HCT116 (cell line): ENCODE data around the gene HOXD1. TPM values are rescaled to one million over a fixed set of nuclear protein-coding genes. Genes with fewer than 3 reads are reported as not detected.

Experiments used
- ATAC-seq: fragments of 200-7000 bp; cut with Tn5 transposase; 2 replicates; pipeline ENCODE4 v1.9.1; 2020; ENCODE audit warnings: mild to moderate bottlenecking, moderate library complexity
- BruUV-seq: library from RNA; stranded (reverse); fragments of 400-500 nt; replicated peaks from 2 replicates; lab custom pipeline; 2021; lab: Mats Ljungman, UMichigan
- CTCF ChIA-PET: fragments of 300-600 bp; sonication (Branson Sonifier 250); formaldehyde crosslinking; loops from one replicate; lab custom pipeline; 2021; ENCODE audit warnings: antibody characterized with exemption; lab: Charles Lee
- POLR2A ChIA-PET: fragments of 300-600, 350-600 bp; sonication (Branson Sonifier 250); formaldehyde crosslinking; loops from one replicate; lab custom pipeline; 2021; ENCODE audit warnings: antibody characterized with exemption; lab: Charles Lee
- RAD21 ChIA-PET, 2 experiments: fragments of 300-600 bp; sonication (Branson Sonifier 250); formaldehyde crosslinking; loops; one replicate each; lab custom pipeline; 2023; ENCODE audit warnings: low total read pairs in 2 of 2; ENCODE audit not compliant: uncharacterized antibody in 2 of 2, unreplicated experiment in 2 of 2, low non-redundant PET in 1 of 2; lab: Charles Lee
- DNase-seq: peaks from one replicate; pipeline ENCODE4 v3.0.0-alpha.2; 2010; ENCODE audit warnings: low read depth, low spot score
- H2AFZ ChIP-seq: fragments of 200-600 bp; shearing (Covaris generic), sonication (generic); 2 replicates; pipeline ENCODE4 v1.6.1; 2017; ENCODE audit warnings: low read depth, mixed run types, mixed read lengths, antibody characterized with exemption, low read length; ENCODE audit not compliant: poor library complexity, severe bottlenecking
- H3K27ac ChIP-seq: 2 replicates; pipeline ENCODE4 v1.5.1; 2012; ENCODE audit warnings: low read depth, low read length
- H3K27me3 ChIP-seq: fragments of 200-600 bp; sonication (generic); 2 replicates; pipeline ENCODE4 v1.6.1; 2016; ENCODE audit warnings: mixed run types, low read length, mixed read lengths; ENCODE audit not compliant: insufficient read depth
- H3K36me3 ChIP-seq, 2 experiments: fragments of 200-500 bp in 1 of 2; fragments of 200-600 bp in 1 of 2; sonication (Bioruptor generic) in 1 of 2; sonication (generic) in 1 of 2; 2 replicates each; pipeline versions ENCODE4 v1.5.1 to v1.6.1; 2014 to 2016; ENCODE audit warnings: low read length in 2 of 2, inconsistent platforms in 1 of 2, mixed read lengths in 1 of 2, mixed run types in 1 of 2; ENCODE audit not compliant: insufficient read depth in 2 of 2, control insufficient read depth in 1 of 2
- H3K4me1 ChIP-seq, 2 experiments: fragments of 200-600 bp in 1 of 2; sonication (generic) in 1 of 2; 2 replicates each; pipeline versions ENCODE4 v1.5.1 to v1.6.1; 2012 to 2017; ENCODE audit warnings: low read length in 2 of 2, inconsistent platforms in 1 of 2, mild to moderate bottlenecking in 1 of 2, mixed read lengths in 1 of 2, mixed run types in 1 of 2, moderate library complexity in 1 of 2; ENCODE audit not compliant: insufficient read depth in 2 of 2, control insufficient read depth in 1 of 2
- H3K4me2 ChIP-seq: fragments of 200-600 bp; sonication (generic); 2 replicates; pipeline ENCODE4 v1.6.1; 2017; ENCODE audit warnings: mixed run types, low read length, mixed read lengths
- H3K4me3 ChIP-seq, 2 experiments: fragments of 200-600 bp in 1 of 2; sonication (generic) in 1 of 2; replicated peaks in 1 of 2; 2 replicates each; pipeline ENCODE4 v1.5.1; 2011 to 2016; ENCODE audit warnings: low read length in 2 of 2, control low read depth in 1 of 2, low read depth in 1 of 2, mild to moderate bottlenecking in 1 of 2, mixed read lengths in 1 of 2, mixed run types in 1 of 2
- H3K79me2 ChIP-seq: fragments of 200-600 bp; sonication (generic); 2 replicates; pipeline ENCODE4 v1.6.1; 2017; ENCODE audit warnings: mild to moderate bottlenecking, mixed run types, low read length, moderate library complexity, mixed read lengths; ENCODE audit not compliant: insufficient read depth
- H3K9ac ChIP-seq: fragments of 200-600 bp; sonication (generic); 2 replicates; pipeline ENCODE4 v1.6.1; 2016; ENCODE audit warnings: low read length, mixed read lengths
- H3K9me2 ChIP-seq: fragments of 200-600 bp; sonication (generic), shearing (Covaris generic); 2 replicates; pipeline ENCODE4 v1.6.1; 2017; ENCODE audit warnings: mixed run types, mild to moderate bottlenecking, moderate library complexity; ENCODE audit not compliant: insufficient read depth
- H3K9me3 ChIP-seq, 2 experiments: fragments of 200-500 bp in 1 of 2; fragments of 200-600 bp in 1 of 2; sonication (Bioruptor generic) in 1 of 2; sonication (generic) in 1 of 2; 2 replicates each; pipeline ENCODE4 v1.6.1; 2014 to 2017; ENCODE audit warnings: low read length in 2 of 2, mixed read lengths in 2 of 2, inconsistent platforms in 1 of 2, low read depth in 1 of 2, mild to moderate bottlenecking in 1 of 2, mixed run types in 1 of 2, moderate library complexity in 1 of 2; ENCODE audit not compliant: control insufficient read depth in 1 of 2, insufficient read depth in 1 of 2
- H4K20me1 ChIP-seq: fragments of 200-600 bp; sonication (generic), shearing (Covaris generic); 2 replicates; pipeline ENCODE4 v1.6.1; 2017; ENCODE audit warnings: mixed run types, mild to moderate bottlenecking, moderate library complexity; ENCODE audit not compliant: insufficient read depth
- ATF3 ChIP-seq: IDR thresholded peaks from 2 replicates; pipeline ENCODE4 v1.6.1; 2012
- CBX3 ChIP-seq: IDR thresholded peaks from 2 replicates; pipeline ENCODE4 v1.6.1; 2012; ENCODE audit warnings: low read depth
- CEBPB ChIP-seq: IDR thresholded peaks from 2 replicates; pipeline ENCODE4 v1.6.1; 2012; ENCODE audit warnings: low read depth
- EZH2phosphoT487 ChIP-seq: fragments of 200-600 bp; IDR thresholded peaks from 2 replicates; pipeline ENCODE4 v1.6.1; 2018; ENCODE audit warnings: antibody characterized with exemption, borderline replicate concordance
- JUND ChIP-seq: IDR thresholded peaks from 2 replicates; pipeline ENCODE4 v1.6.1; 2012
- MAX ChIP-seq: IDR thresholded peaks from 2 replicates; pipeline ENCODE4 v1.6.1; 2012
- REST ChIP-seq: IDR thresholded peaks from 2 replicates; pipeline ENCODE4 v1.6.1; 2012; ENCODE audit warnings: low read depth
- SIN3A ChIP-seq: IDR thresholded peaks from 2 replicates; pipeline ENCODE4 v1.6.1; 2012; ENCODE audit warnings: low read depth
- SRF ChIP-seq: IDR thresholded peaks from 2 replicates; pipeline ENCODE4 v1.6.1; 2012; ENCODE audit warnings: low read depth
- ZBTB33 ChIP-seq: IDR thresholded peaks from 2 replicates; pipeline ENCODE4 v1.6.1; 2011; ENCODE audit warnings: mild to moderate bottlenecking, low read length, moderate library complexity; ENCODE audit not compliant: insufficient replicate concordance; ENCODE audit errors: extremely low read depth
- ZNF274 ChIP-seq: fragments of 200-500 bp; sonication (Bioruptor generic); IDR thresholded peaks from 2 replicates; pipeline ENCODE4 v1.6.1; 2014; ENCODE audit warnings: mild to moderate bottlenecking, low read depth, low read length, inconsistent platforms
- intact Hi-C: fragments of 100-400 bp; cut with micrococcal nuclease; formaldehyde crosslinking; loops from 2 replicates; pipeline ENCODE4 v1.10.0; 2022
- total RNA-seq: library from RNA; stranded (reverse); gene quantifications from one replicate; pipeline ENCODE4 v1.2.1, GENCODE V29; 2021; ENCODE audit not compliant: unreplicated experiment

Gene HOXD1
- total RNA-seq, 1 experiment from 2014 or later = not detected

GRCh38 chr2:176189681-176190641, 1.5 kb downstream of the HOXD1 start (continued):
- TF ChIP-seq JUND = no peak

- H3K27ac ChIP-seq = no peak overlapping the region
- ChIA-PET POLR2A (no interaction called here), CTCF (no interaction called here), RAD21 (no interaction called here)
- DNase-seq = no peak
- no peak overlapping the region for H2AFZ ChIP-seq
- no peak overlapping the region for H3K9ac ChIP-seq
- no peaks in the 10 kb centered on the region for H3K9me2 ChIP-seq
- no peaks in the 10 kb centered on the region for H3K9me3 ChIP-seq
- TF ChIP-seq ZNF274 (no peak), MAX (no peak), CBX3 (no peak)
- no peaks in the 10 kb centered on the region for H3K27me3 ChIP-seq
- BruUV-seq = no TSS peak
- peaks cover 0 to 6% of the 10 kb centered on the region in 2 experiments; a peak in 1 of 4 replicates for H3K4me1 ChIP-seq
- intact Hi-C loops = no loop called here
- H4K20me1 ChIP-seq = no peaks in the 10 kb centered on the region
- H3K4me2 ChIP-seq = no peak overlapping the region
- no peaks in the 10 kb centered on the region for H3K79me2 ChIP-seq
- H3K36me3 ChIP-seq = no peaks in the 10 kb centered on the region
- no peak for ATAC-seq
- H3K4me3 ChIP-seq = no peak overlapping the region
These were observed 3.9 kb downstream of the HOXD1 start for GRCh38 chr2:176192351-176192750.

GRCh38 chr2:176193048-176193447, 4.6 kb downstream of the HOXD1 start:
- no peak overlapping the region for H2AFZ ChIP-seq
- H3K4me2 ChIP-seq = no peak overlapping the region
- no peak overlapping the region for H3K9ac ChIP-seq
- no peaks in the 10 kb centered on the region for H3K36me3 ChIP-seq
- DNase-seq (no peak), ATAC-seq (no peak)
- intact Hi-C loops = no loop called here
- H3K27me3 ChIP-seq = no peaks in the 10 kb centered on the region
- no peaks in the 10 kb centered on the region for H3K79me2 ChIP-seq
- no peak overlapping the region for H3K4me3 ChIP-seq
- H3K9me3 ChIP-seq = no peaks in the 10 kb centered on the region
- ChIA-PET RAD21 (no interaction called here), POLR2A (no interaction called here), CTCF (no interaction called here)
- H3K9me2 ChIP-seq = no peaks in the 10 kb centered on the region
- no peak overlapping the region for H3K27ac ChIP-seq
- H4K20me1 ChIP-seq = no peaks in the 10 kb centered on the region
- H3K4me1 ChIP-seq = peaks cover 0 to 6% of the 10 kb centered on the region in 2 experiments; a peak in 1 of 4 replicates
- no TSS peak for BruUV-seq
- TF ChIP-seq REST = no peak
- no peak for TF ChIP-seq SIN3A
- TF ChIP-seq SRF = no peak
- TF ChIP-seq ATF3 = no peak
- TF ChIP-seq JUND = no peak
- no peak for TF ChIP-seq EZH2phosphoT487
- no peak for TF ChIP-seq ZBTB33
- TF ChIP-seq CEBPB = no peak
